Lower leg skin (tissue), 3 donors: Measurements from ENCODE around the gene UBLCP1.
A peak's percentile ranks its signal among the peaks of the same experiment; 100 is the strongest.

ENCODE experiments used
- POLR2A ChIP-seq, 2 donors: fragments of 450-650 bp; IDR thresholded peaks; one replicate each; pipeline ENCODE4 v1.6.1; 2016 to 2017; ENCODE audit warnings: antibody characterized with exemption in 2 of 2, mild to moderate bottlenecking in 1 of 2, moderate library complexity in 1 of 2
- TF ChIP-seq, protein P1 (sequence below), 3 donors: fragments of 450-650 bp; IDR thresholded peaks; one replicate each; pipeline ENCODE4 v1.5.1; 2016; ENCODE audit warnings: antibody characterized with exemption in 3 of 3, mild to moderate bottlenecking in 3 of 3, moderate library complexity in 2 of 3

DNA sequence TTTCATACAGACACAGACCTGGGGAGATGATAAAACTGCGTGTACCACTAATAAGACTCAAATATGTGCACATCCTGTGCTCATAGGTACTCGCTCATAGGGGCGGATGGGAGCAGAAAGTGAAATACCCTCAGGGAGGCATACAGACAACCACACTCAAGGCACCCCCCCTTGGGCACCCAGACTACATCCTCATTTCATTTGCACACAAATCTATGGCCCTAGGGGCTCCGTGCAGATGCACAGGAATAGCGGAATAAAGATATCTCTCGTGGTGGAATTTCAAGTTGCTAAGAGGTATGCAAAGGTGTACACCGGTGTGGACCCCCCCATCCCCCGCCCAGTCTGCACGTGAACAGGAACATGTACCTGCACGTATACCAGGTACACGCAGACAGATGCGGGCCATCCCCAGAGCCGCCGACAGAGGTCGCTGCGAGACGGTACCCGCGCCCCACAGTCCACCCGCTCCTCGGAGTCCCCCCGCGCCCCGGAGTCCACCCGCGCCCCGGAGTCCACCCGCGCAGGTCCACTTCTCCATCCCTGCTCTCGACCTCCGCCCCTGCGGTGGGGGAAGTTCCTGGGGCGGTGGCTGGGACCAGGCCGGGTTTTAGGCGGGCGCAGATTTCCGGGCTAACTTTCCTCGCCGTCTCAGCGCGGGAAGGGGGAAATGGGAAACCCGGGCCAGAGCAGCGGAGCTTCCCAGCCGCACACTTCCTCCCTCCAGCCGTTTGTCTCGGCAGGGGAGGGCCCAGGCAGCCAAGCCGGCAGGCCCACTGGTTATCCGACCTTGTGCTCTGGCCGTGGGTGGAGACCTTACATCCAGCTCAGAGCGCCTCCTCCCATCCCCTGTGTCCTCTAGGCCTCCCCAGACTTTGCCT, 68.2 kb downstream of the UBLCP1 start:
- TF ChIP-seq, protein P1, sequence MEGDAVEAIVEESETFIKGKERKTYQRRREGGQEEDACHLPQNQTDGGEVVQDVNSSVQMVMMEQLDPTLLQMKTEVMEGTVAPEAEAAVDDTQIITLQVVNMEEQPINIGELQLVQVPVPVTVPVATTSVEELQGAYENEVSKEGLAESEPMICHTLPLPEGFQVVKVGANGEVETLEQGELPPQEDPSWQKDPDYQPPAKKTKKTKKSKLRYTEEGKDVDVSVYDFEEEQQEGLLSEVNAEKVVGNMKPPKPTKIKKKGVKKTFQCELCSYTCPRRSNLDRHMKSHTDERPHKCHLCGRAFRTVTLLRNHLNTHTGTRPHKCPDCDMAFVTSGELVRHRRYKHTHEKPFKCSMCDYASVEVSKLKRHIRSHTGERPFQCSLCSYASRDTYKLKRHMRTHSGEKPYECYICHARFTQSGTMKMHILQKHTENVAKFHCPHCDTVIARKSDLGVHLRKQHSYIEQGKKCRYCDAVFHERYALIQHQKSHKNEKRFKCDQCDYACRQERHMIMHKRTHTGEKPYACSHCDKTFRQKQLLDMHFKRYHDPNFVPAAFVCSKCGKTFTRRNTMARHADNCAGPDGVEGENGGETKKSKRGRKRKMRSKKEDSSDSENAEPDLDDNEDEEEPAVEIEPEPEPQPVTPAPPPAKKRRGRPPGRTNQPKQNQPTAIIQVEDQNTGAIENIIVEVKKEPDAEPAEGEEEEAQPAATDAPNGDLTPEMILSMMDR (IDR thresholded peaks at IDR 0.05) = peak in 1 of 3 donors; percentile 28
- no peak for TF ChIP-seq POLR2A (IDR thresholded peaks at IDR 0.05)
